Rectal smooth muscle tissue (tissue), 1 donor: ENCODE data around the gene PCBP3.

ENCODE experiments used
- H3K27ac ChIP-seq: one replicate; pipeline ENCODE4 v1.7.0; 2013; ENCODE audit warnings: low read depth, low read length, inconsistent platforms
- H3K27me3 ChIP-seq: one replicate; pipeline ENCODE4 v1.7.0; 2013; ENCODE audit warnings: low read length; ENCODE audit not compliant: control insufficient read depth, insufficient read depth
- H3K36me3 ChIP-seq: one replicate; pipeline ENCODE4 v1.7.0; 2013; ENCODE audit warnings: low read length; ENCODE audit not compliant: control insufficient read depth, insufficient read depth
- H3K4me1 ChIP-seq: one replicate; pipeline ENCODE4 v1.7.0; 2013; ENCODE audit warnings: low read length; ENCODE audit not compliant: control insufficient read depth, insufficient read depth
- H3K4me3 ChIP-seq: one replicate; pipeline ENCODE4 v1.7.0; 2013; ENCODE audit warnings: low read length
- H3K9ac ChIP-seq: one replicate; pipeline ENCODE4 v1.7.0; 2013; ENCODE audit warnings: low read length

Gene PCBP3

DNA sequence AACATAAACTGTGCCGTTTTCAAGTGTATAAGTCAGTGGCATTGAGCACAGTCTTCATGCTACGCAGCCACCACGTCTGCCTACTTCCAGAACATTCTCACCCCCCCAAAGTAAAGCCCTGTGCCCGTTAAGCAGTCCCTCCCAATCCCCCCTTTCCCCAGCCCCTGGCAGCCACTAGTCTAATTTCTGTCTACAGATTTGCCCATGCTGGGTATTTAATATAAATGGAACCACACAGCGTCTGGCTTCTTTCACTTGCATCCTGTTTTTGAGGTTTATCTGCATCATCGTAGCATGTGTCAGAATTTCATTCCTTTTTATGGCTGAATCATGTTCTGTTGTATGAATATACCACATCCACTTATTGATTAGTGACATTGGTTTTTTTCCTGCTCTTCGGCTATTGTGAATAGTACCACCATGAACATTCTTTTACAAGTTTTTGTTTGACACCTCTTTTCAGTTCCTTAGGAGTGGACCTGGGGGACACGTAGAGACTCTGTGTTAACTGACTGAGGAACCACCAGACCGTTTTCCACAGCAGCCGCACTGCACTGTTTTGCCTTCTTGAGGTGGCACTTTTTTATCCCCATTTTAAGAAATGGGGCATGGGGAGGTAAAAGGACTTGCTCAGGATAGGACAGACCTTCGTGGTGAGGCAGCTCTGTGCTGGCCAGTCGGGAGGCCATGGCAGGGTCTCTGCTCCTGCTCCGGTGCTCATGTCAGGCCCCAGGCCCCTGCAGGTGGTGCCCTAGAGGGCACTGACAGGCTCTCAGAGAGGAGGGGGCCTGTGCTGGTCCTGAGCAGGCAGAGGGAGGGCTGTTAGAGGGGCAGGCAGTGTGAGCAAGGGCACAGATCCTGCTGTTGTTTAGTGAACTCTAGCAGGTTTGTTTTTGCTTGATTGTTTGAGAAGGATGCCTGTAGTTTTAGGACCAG is 123.8 kb downstream of the PCBP3 start:
- Histone ChIP-seq H3K4me3 (no peak overlapping the region), H3K36me3 (no peaks in the 10 kb centered on the region), H3K4me1 (peaks cover 5% of the 10 kb centered on the region), H3K27ac (no peak overlapping the region), H3K27me3 (no peaks in the 10 kb centered on the region), H3K9ac (no peak overlapping the region)

DNA sequence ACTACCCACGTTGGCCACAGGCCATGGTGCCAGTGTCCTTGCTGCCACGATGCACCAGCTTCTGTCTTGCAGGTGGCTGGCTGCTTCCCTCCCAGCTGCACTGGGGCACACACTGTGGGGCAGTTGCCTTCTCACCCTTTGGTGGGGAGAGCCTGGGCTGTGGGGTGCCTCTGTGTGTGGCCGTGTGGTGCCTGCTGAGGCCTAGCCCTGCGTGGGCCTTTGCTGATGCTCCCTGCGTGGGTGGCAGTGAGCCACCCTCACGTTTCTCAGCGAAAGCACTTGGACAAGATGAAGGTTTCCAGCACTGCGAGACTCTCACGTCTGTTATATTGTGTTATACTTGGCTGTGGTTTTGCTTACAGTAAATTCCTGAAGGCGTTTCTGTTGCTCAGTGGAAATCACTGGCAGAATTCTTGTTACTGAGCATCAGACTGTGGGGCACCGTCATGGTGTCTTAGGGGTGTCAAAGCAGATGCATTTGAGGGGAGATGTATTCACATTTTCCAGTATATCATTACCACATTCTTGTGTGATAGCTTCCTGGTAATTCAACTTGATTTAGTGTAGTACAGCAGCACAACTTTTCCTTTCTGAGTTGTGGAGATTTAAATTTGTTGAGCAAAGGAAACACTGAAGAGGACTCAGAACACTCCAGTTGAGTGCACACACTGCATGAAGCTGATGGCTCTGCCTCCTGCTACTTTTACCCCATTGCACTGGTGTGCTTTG is 124.7 kb downstream of the PCBP3 start:
- H3K27me3 ChIP-seq, result no peaks in the 10 kb centered on the region
- H3K4me3 ChIP-seq, result no peak overlapping the region
- H3K9ac ChIP-seq, result no peak overlapping the region
- H3K4me1 ChIP-seq, result peaks cover 5% of the 10 kb centered on the region
- H3K27ac ChIP-seq, result no peak overlapping the region
- H3K36me3 ChIP-seq, result no peaks in the 10 kb centered on the region

DNA sequence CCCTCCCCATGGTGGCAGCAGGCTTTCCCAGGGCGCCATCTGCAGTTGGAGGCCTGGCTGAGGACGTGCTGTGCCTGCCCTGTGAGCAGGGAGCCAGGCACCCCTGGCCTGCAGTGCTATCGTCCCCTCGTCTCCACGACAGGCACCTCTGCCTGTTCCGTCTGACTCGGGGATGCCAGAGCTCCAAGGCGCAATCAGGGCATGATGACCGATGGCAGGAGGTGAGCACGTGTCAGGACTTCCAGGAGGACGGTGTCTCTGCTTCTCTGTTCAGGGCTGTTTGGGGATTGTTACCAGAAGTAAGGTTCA is 125.2 kb downstream of the PCBP3 start:
- H3K36me3 ChIP-seq, result no peaks in the 10 kb centered on the region
- no peak overlapping the region for H3K4me3 ChIP-seq
- no peak overlapping the region for H3K9ac ChIP-seq
- H3K4me1 ChIP-seq, result peaks cover 5% of the 10 kb centered on the region
- H3K27ac ChIP-seq, result no peak overlapping the region
- no peaks in the 10 kb centered on the region for H3K27me3 ChIP-seq

DNA sequence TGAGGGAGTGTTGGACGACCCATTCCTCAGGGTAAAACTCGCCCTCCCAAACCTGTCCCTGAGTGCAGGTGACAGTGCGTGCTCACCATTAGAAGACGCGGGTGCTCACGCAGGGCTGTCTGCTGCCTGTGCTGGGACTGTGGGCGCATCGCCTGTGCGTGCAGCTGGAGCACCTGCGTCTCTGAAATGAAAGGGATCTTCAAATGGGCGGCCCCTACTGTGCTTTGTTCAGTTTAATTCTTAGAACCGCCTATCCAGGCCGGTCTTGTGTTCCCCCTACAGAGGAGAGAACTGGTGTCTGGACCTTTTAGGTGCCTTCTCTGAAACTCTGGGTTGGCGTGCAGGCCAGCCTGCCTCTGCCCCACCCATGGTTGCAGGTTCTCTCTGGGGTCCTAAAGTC is 125.8 kb downstream of the PCBP3 start:
- Histone ChIP-seq H3K27me3 (no peaks in the 10 kb centered on the region), H3K9ac (no peak overlapping the region), H3K4me3 (no peak overlapping the region), H3K27ac (no peak overlapping the region), H3K36me3 (no peaks in the 10 kb centered on the region), H3K4me1 (peaks cover 5% of the 10 kb centered on the region)

DNA sequence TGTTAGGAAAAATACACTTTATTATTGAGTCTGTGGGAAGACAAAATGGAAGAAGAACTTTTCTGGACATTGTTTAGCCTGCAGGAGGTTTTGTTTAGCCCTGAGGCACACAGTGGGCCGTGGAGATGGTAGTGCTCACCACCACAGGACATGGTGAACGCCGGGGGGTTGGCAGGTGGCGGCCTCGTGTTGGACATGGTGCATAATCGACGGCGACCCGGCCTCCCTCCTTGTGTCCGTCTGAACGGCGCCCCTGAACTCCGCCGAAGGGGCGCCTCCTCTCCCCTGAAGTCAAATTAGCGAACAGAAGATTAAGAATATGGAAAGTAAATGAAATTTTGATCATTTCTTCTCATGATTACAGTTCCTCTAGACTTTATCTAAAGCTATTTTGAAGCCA is 126.4 kb downstream of the PCBP3 start:
- Histone ChIP-seq H3K36me3 (no peaks in the 10 kb centered on the region), H3K4me3 (no peak overlapping the region), H3K27me3 (no peaks in the 10 kb centered on the region), H3K27ac (no peak overlapping the region), H3K9ac (no peak overlapping the region), H3K4me1 (peaks cover 5% of the 10 kb centered on the region)

DNA sequence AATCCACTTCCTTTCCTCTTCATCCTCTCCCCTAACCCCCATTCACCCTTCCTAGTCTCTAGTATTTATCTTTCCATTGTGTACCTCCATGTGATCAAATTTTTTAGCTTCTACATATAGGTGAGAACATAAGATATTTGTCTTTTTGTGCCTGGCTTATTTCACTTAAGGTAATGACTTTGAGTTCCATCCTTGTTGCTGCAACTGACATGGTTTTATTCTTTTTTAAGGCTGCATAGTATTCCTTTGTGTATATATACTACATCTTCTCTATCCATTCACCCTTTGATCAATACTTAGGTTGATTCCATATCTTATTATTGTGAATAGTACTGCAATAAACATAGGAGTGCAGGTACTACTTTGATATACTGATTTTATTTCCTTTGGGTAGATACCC is 128.7 kb downstream of the PCBP3 start:
- H3K9ac ChIP-seq, result no peak overlapping the region
- H3K4me1 ChIP-seq, result peaks cover 5% of the 10 kb centered on the region
- no peaks in the 10 kb centered on the region for H3K36me3 ChIP-seq
- H3K27ac ChIP-seq, result no peak overlapping the region
- H3K27me3 ChIP-seq, result no peaks in the 10 kb centered on the region
- no peak overlapping the region for H3K4me3 ChIP-seq

DNA sequence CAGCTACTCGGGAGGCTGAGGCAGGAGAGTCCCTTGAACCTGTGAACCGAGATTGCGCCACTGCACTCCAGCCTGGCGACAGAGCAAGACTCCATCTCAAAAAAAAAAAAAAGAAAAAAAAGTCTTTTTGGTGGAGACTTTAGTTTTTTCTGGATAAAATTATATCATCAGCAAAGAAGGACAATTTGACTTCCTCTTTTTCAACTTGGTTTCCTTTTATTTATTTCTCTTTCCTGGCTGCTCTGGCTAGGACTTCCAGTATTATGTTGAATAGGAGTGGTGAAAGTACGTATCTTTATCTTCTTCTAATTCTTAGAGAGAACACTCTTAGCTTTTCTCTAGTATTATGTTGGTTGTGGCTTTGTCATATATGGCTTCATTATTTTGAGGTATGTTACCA is 130.8 kb downstream of the PCBP3 start:
- Histone ChIP-seq H3K36me3 (no peaks in the 10 kb centered on the region), H3K27ac (no peak overlapping the region), H3K4me3 (no peak overlapping the region)

DNA sequence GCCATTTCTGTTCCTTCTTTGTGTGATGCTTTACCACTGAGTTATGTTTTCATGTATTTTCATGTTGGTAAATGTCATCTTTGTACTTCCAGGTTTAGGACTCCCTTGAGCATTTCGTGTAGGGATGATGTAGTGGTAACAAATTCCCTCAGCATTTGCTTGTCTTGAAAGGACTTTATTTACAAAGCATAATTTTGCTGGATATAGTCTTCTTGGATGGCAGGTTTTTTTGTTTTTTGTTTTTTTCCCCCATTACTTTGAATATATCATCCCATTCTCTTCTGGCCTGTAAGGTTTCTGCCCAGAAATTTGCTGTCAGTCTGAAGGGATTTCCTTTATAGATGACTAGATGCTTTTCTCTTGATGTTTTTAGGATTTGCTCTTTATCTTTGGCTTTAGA is 133.4 kb downstream of the PCBP3 start:
- Histone ChIP-seq H3K4me3 (no peak overlapping the region), H3K4me1 (no peaks in the 10 kb centered on the region), H3K36me3 (no peaks in the 10 kb centered on the region), H3K27ac (no peak overlapping the region), H3K27me3 (no peaks in the 10 kb centered on the region), H3K9ac (no peak overlapping the region)

More for the DNA sequence above, 130.8 kb downstream of the PCBP3 start:
- H3K4me1 ChIP-seq, result no peaks in the 10 kb centered on the region
- H3K27me3 ChIP-seq, result no peaks in the 10 kb centered on the region
- no peak overlapping the region for H3K9ac ChIP-seq

DNA sequence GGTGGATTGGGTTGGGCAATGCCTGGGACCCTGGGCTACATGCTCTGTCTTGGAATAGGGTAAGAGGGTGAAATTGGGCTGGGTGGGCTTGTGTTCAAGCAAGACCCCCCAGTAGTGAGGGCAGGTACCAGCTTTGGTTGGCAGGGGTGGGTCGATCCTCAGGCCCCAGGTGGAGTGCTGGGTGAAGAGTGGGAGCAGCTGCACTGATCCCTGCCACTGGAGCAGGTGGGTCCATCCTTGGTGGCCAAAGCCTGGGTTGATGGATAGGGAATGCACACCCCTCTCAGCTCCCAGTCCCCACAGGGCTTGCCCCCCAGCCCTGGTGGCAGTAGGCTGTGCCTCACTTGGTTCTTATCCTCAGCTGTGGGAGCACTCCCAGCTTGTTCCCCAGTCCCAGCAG is 135.2 kb downstream of the PCBP3 start:
- Histone ChIP-seq H3K27ac (no peak overlapping the region), H3K4me3 (no peak overlapping the region), H3K4me1 (no peaks in the 10 kb centered on the region), H3K36me3 (no peaks in the 10 kb centered on the region), H3K9ac (no peak overlapping the region), H3K27me3 (no peaks in the 10 kb centered on the region)

DNA sequence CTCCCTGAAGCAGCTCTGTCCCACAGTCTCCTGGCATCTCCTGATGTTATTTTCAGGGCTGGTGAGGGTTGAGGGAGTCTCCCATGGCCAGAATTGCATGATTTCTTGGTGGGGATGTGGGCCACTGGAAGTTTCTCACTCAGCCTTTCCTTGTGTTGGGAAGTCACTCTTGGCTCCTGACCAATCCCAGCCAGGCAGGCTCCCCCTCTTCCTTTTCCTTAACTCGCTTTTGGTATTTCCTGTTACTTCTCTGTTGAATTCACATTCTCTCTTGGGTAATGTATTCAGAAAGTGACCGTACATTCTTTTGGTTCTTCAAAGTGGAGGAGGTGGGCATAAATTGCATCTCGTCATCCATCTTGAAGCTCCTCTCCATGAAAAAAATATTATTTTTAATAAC is 135.7 kb downstream of the PCBP3 start:
- no peaks in the 10 kb centered on the region for H3K36me3 ChIP-seq
- no peaks in the 10 kb centered on the region for H3K27me3 ChIP-seq
- no peak overlapping the region for H3K9ac ChIP-seq
- H3K4me3 ChIP-seq, result no peak overlapping the region
- H3K27ac ChIP-seq, result no peak overlapping the region
- H3K4me1 ChIP-seq, result no peaks in the 10 kb centered on the region

DNA sequence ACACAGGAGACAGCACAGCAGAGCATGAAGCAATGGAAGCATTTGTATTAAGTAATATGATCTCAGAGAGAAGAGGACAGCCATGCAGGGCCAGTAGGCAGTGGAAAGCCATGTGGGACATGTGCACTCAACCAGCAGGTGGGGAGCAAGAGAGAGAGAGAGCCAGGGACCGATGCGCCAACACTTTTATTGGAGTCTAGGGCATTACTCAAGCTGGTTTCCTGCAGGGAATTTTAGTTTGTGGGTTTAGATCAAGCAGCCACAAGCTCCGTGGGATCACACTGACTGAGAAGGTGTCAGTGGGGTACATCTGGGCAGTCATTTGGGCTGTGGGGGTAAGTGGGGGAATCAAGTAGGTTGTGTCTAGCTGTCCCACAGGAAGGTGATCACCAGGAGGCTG is 137.1 kb downstream of the PCBP3 start:
- Histone ChIP-seq H3K27me3 (no peaks in the 10 kb centered on the region), H3K27ac (no peak overlapping the region), H3K4me3 (no peak overlapping the region), H3K36me3 (no peaks in the 10 kb centered on the region), H3K9ac (no peak overlapping the region), H3K4me1 (no peaks in the 10 kb centered on the region)

DNA sequence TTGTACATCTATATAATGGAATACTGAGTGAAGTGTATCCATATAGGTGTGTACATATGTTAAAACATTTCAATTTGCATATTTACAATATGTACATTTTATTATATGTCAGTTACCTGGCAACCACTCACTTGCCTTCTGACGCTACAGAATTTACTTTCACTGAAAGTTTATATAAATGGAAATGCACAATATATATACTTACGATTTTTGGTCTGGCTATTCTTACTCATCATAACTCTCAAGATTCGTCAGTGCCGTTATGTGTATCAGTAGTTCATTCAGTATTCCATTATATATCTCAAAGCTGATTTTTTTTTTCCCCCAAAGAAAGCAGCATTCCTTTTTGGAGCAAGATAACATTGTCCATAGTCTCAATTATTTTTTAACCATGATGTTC is 138.2 kb downstream of the PCBP3 start:
- Histone ChIP-seq H3K4me1 (no peaks in the 10 kb centered on the region), H3K4me3 (no peak overlapping the region), H3K27ac (no peak overlapping the region), H3K36me3 (no peaks in the 10 kb centered on the region), H3K9ac (no peak overlapping the region), H3K27me3 (no peaks in the 10 kb centered on the region)

DNA sequence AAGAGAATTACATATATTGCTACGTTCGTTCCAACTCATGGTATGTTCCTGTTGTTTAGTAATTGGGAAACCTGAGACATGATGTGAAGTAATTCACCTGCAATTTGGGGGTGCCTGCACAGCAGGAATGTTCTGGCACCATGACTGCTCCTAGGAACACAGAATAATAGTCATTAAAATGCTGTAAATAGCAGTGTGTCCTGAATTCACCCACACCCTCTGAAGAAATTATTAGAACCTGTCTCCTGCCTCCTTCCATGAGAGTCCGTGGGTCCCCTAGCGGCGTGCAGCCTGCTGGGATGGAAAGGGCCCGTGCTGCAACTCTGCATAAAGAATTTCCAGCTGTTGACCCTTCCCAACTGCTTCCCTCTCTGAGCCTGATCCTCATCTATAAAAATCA is 143.1 kb downstream of the PCBP3 start:
- Histone ChIP-seq H3K36me3 (no peaks in the 10 kb centered on the region), H3K9ac (no peak overlapping the region), H3K27ac (no peak overlapping the region), H3K27me3 (no peaks in the 10 kb centered on the region), H3K4me1 (no peaks in the 10 kb centered on the region), H3K4me3 (no peak overlapping the region)
